GM23248 (cell line): ENCODE data around the gene NAV3.

Experiments used
- EZH2 ChIP-seq: fragments of 200-600 bp; sonication (generic); IDR thresholded peaks from 2 replicates; pipeline ENCODE4 v1.6.1; 2018; ENCODE audit warnings: antibody characterized with exemption, mild to moderate bottlenecking; ENCODE audit not compliant: insufficient read depth, poor library complexity, severe bottlenecking
- EZH2phosphoT487 ChIP-seq: fragments of 200-600 bp; sonication (generic); IDR thresholded peaks from 2 replicates; pipeline ENCODE4 v1.6.1; 2018; ENCODE audit warnings: antibody characterized with exemption, moderate library complexity, mild to moderate bottlenecking, low read depth; ENCODE audit not compliant: insufficient read depth

DNA sequence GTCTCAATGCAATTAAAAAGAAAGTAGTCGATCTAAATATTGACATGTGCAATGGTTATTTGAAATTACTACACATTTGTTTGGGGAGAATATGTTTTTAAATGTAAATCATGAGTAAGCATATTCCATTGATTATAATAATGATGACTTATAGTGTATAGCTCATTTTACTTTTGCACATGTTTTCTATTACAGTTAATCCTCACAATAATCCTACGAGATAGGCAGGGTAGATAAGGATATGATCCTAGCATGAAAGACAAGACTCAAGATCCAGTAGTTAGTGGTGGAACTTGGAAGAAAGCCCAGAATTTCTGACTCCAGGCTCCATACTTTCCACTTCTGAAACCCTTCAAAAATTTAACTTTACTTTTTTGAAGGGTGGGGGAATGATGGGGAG lies 94.0 kb downstream of the NAV3 start:
- TF ChIP-seq EZH2, result no peak
- no peak for TF ChIP-seq EZH2phosphoT487
